Suprapubic skin (tissue), 4 donors: ENCODE measurements around the gene TNFAIP8L3. TPM values are rescaled to one million over a fixed set of nuclear protein-coding genes. Genes with fewer than 3 reads are reported as not detected.

Source experiments
- DNase-seq, 2 donors: peaks; one replicate each; pipeline ENCODE4 v3.0.0-alpha.2; 2019; ENCODE audit warnings: low spot score in 2 of 2
- H3K27ac ChIP-seq: fragments of 200-600 bp; sonication (generic); one replicate; pipeline ENCODE4 v1.5.1; 2019
- H3K27me3 ChIP-seq: fragments of 200-600 bp; sonication (generic); one replicate; pipeline ENCODE4 v1.5.1; 2019
- H3K36me3 ChIP-seq: fragments of 200-600 bp; sonication (generic); one replicate; pipeline ENCODE4 v1.5.1; 2019
- H3K4me1 ChIP-seq: fragments of 200-600 bp; sonication (generic); one replicate; pipeline ENCODE4 v1.5.1; 2019
- H3K4me3 ChIP-seq: fragments of 200-600 bp; sonication (generic); one replicate; pipeline ENCODE4 v1.5.1; 2019; ENCODE audit warnings: mild to moderate bottlenecking
- H3K9me3 ChIP-seq: fragments of 200-600 bp; sonication (generic); one replicate; pipeline ENCODE4 v1.5.1; 2019
- CTCF ChIP-seq, 2 donors: fragments of 200-600 bp in 1 of 2; fragments of 450-650 bp in 1 of 2; sonication (generic) in 1 of 2; IDR thresholded peaks; one replicate each; pipeline ENCODE4 v1.5.1; 2016 to 2019; ENCODE audit warnings: antibody characterized with exemption in 2 of 2, mild to moderate bottlenecking in 1 of 2, moderate library complexity in 1 of 2
- EP300 ChIP-seq: sonication (generic); formaldehyde crosslinking; IDR thresholded peaks from one replicate; pipeline ENCODE4 v1.6.1; 2017; ENCODE audit warnings: antibody characterized with exemption
- POLR2A ChIP-seq, 2 donors: fragments of 450-650 bp; IDR thresholded peaks; one replicate each; pipeline ENCODE4 v1.6.1; 2017; ENCODE audit warnings: antibody characterized with exemption in 2 of 2, mild to moderate bottlenecking in 2 of 2, moderate library complexity in 2 of 2
- POLR2AphosphoS5 ChIP-seq, 3 donors: sonication (generic); formaldehyde crosslinking; IDR thresholded peaks; one replicate each; pipeline ENCODE4 v1.6.1; 2017; ENCODE audit warnings: antibody characterized with exemption in 3 of 3
- WGBS: methylation state at CpG from one replicate; pipeline ENCODE4 v1.1.5; 2018; 5-methylcytosine and 5-hydroxymethylcytosine counted together
- total RNA-seq, 4 donors: library from RNA; depleted of rRNA; stranded (reverse); fragments of >200 nt; gene quantifications; one replicate each; pipeline ENCODE4 v1.1.0, GENCODE V29; 2016

The TNFAIP8L3 gene
- total RNA-seq, 4 donors from 2014 or later = 11.1 to 30.0 (median 15.9) TPM

- 93% methylated on average over 1 of the region's 1 CpG for WGBS
- Histone ChIP-seq H3K4me3 (no peak overlapping the region), H3K9me3 (no peaks in the 10 kb centered on the region), H3K27me3 (no peaks in the 10 kb centered on the region), H3K4me1 (peaks cover under 1% of the 10 kb centered on the region), H3K36me3 (no peaks in the 10 kb centered on the region), H3K27ac (no peak overlapping the region)
- TF ChIP-seq EP300 (no peak), POLR2A (IDR thresholded peaks at IDR 0.05) (no peak), POLR2AphosphoS5 (IDR thresholded peaks at IDR 0.05) (no peak), CTCF (IDR thresholded peaks at IDR 0.05) (no peak)
- DNase-seq = no peak
These were observed 12.5 kb downstream of the TNFAIP8L3 start for GRCh38 chr15:51082246-51082645.

GRCh38 chr15:51080286-51080685 lies 14.4 kb downstream of the TNFAIP8L3 start:
- peaks cover 4% of the 10 kb centered on the region for H3K4me1 ChIP-seq
- no peaks in the 10 kb centered on the region for H3K36me3 ChIP-seq
- 78% methylated on average over 5 of the region's 5 CpGs for WGBS
- H3K4me3 ChIP-seq = no peak overlapping the region
- no peak overlapping the region for H3K27ac ChIP-seq
- no peak for DNase-seq
- H3K27me3 ChIP-seq = no peaks in the 10 kb centered on the region
- no peaks in the 10 kb centered on the region for H3K9me3 ChIP-seq
- TF ChIP-seq CTCF (IDR thresholded peaks at IDR 0.05) = no peak

GRCh38 chr15:51079226-51079625 lies 15.5 kb downstream of the TNFAIP8L3 start:
- DNase-seq = no peak
- TF ChIP-seq POLR2A (IDR thresholded peaks at IDR 0.05) (no peak), CTCF (IDR thresholded peaks at IDR 0.05) (no peak), EP300 (no peak), POLR2AphosphoS5 (IDR thresholded peaks at IDR 0.05) (no peak)
- H3K4me1 ChIP-seq = peaks cover 14% of the 10 kb centered on the region
- no peak overlapping the region for H3K4me3 ChIP-seq
- no peaks in the 10 kb centered on the region for H3K27me3 ChIP-seq
- H3K36me3 ChIP-seq = no peaks in the 10 kb centered on the region
- H3K27ac ChIP-seq = no peak overlapping the region
- H3K9me3 ChIP-seq = no peaks in the 10 kb centered on the region

- WGBS = 77% methylated on average over 32 of the region's 32 CpGs
- H3K36me3 ChIP-seq = no peaks in the 10 kb centered on the region
- H3K27ac ChIP-seq = peak overlapping the region; percentile 16
- H3K4me1 ChIP-seq = peaks cover 14% of the 10 kb centered on the region
- DNase-seq = peak in 1 of 2 donors; percentile 83
- TF ChIP-seq CTCF (IDR thresholded peaks at IDR 0.05) = no peak
- TF ChIP-seq POLR2A (IDR thresholded peaks at IDR 0.05) = no peak
- TF ChIP-seq POLR2AphosphoS5 (IDR thresholded peaks at IDR 0.05) = no peak
- no peak for TF ChIP-seq EP300
- no peaks in the 10 kb centered on the region for H3K9me3 ChIP-seq
- H3K4me3 ChIP-seq = peak overlapping the region; percentile 17
- H3K27me3 ChIP-seq = no peaks in the 10 kb centered on the region
These were observed 17.2 kb downstream of the TNFAIP8L3 start for GRCh38 chr15:51077221-51078153.

GRCh38 chr15:51076524-51077220 lies 18.0 kb downstream of the TNFAIP8L3 start:
- WGBS = 88% methylated on average over 16 of the region's 16 CpGs
- no peak for TF ChIP-seq POLR2A (IDR thresholded peaks at IDR 0.05)
- no peak for TF ChIP-seq POLR2AphosphoS5 (IDR thresholded peaks at IDR 0.05)
- TF ChIP-seq CTCF (IDR thresholded peaks at IDR 0.05) = no peak
- TF ChIP-seq EP300 = no peak
- Histone ChIP-seq H3K9me3 (no peaks in the 10 kb centered on the region), H3K27me3 (no peaks in the 10 kb centered on the region), H3K27ac (peak overlapping the region; percentile 16), H3K36me3 (no peaks in the 10 kb centered on the region), H3K4me1 (peaks cover 14% of the 10 kb centered on the region), H3K4me3 (no peak overlapping the region)
- no peak for DNase-seq
